Measurements from ENCODE around the gene PRPF8.

DNA sequence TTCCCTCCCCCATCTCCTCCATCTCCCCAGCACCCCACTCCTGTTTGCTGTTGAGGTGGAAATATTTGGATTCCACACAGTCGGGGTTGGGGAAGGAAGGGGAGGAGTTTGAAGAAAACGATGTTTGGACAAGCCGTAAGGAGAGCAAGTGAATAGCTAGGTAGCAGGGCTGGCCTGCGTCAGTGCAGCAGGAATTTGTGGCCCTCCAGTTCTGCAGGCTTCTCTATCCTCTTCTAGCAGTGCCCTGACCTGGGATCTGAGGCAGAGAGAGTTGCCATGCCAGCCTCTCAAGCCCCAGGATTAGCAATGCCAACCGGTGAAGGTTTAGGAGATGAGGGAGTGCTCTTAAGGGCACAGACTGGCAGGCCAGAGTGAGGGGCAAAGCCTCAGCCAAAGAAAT is 13.0 kb upstream of the PRPF8 start:
- TF ChIP-seq EP300 (IDR thresholded peaks at IDR 0.05; ENCODE audit: borderline replicate concordance in 1 of 2, low read depth in 2 of 2, low read length in 2 of 2), result no peak
- TF ChIP-seq, protein P1, sequence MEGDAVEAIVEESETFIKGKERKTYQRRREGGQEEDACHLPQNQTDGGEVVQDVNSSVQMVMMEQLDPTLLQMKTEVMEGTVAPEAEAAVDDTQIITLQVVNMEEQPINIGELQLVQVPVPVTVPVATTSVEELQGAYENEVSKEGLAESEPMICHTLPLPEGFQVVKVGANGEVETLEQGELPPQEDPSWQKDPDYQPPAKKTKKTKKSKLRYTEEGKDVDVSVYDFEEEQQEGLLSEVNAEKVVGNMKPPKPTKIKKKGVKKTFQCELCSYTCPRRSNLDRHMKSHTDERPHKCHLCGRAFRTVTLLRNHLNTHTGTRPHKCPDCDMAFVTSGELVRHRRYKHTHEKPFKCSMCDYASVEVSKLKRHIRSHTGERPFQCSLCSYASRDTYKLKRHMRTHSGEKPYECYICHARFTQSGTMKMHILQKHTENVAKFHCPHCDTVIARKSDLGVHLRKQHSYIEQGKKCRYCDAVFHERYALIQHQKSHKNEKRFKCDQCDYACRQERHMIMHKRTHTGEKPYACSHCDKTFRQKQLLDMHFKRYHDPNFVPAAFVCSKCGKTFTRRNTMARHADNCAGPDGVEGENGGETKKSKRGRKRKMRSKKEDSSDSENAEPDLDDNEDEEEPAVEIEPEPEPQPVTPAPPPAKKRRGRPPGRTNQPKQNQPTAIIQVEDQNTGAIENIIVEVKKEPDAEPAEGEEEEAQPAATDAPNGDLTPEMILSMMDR (IDR thresholded peaks at IDR 0.05; ENCODE audit: control extremely low read depth in 1 of 3, insufficient read depth in 1 of 3, low read depth in 1 of 3, low read length in 3 of 3), result no peak
- no peak for TF ChIP-seq TAF1 (IDR thresholded peaks at IDR 0.05; ENCODE audit: low read depth, low read length)
- no peak for TF ChIP-seq EZH2 (IDR thresholded peaks at IDR 0.05; ENCODE audit: low read depth, low read length, severe bottlenecking)
- TF ChIP-seq, protein P2, sequence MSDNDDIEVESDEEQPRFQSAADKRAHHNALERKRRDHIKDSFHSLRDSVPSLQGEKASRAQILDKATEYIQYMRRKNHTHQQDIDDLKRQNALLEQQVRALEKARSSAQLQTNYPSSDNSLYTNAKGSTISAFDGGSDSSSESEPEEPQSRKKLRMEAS (IDR thresholded peaks at IDR 0.05), result no peak
- TF ChIP-seq CEBPB (IDR thresholded peaks at IDR 0.05; ENCODE audit: low read depth, low read length), result no peak
